COLO668 (cell line): ENCODE data around the gene MEIS2.
A peak's percentile ranks its signal among the peaks of the same experiment; 100 is the strongest.

Experiments used
- DNase-seq: peaks from one replicate; lab custom pipeline; 2025; ENCODE audit not compliant: unreplicated experiment; lab: John Stamatoyannopoulos, UW

MEIS2 gene

GRCh38 chr15:36882056-36882455 lies 218.3 kb downstream of the MEIS2 start:
- DNase-seq: no peak

DNA sequence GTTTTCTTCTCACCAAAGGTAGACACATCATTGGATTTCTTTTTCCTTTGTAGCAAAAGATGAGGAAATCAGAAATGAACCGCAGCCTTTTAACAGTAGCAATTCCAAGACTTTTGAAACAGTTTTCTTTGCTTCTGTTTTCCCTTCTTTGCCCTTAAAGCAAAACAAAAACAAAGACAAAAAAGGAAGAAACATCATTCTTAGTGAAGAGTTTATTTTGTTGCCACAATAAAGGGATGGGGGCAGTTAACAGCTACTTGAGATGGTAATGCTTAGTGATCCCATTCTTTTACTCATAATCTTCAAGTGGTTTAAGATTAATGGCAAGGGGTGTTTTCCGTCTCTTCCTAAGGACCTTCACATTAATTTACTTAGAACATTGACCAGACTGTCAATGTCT lies 218.8 kb downstream of the MEIS2 start:
- no peak for DNase-seq

DNA sequence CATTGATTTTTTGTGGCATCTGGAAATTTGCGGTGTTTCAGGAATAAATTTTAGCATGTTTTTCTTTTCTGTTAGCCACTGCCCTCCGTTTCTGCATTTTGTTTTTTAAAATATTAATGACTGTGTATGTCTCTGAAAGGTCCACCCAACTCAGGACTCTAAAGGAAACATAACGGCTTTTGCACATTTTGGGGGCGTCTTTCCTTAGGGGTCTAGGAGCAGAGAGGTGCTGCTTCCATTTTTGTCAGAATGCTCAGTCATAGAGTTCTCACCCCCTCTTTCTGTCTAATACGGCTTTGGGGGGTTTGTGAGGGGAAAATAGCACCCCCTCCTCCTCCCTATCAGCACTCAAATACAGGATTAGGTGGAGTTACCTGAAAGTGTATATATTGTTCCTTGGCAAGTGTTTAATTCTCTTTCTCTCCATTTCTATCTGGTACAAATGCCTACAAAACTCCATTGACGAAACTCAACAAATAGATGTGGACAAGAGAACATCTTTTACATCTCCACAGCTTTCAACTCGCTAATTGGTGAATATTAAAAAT lies 219.4 kb downstream of the MEIS2 start:
- DNase-seq: no peak

DNA sequence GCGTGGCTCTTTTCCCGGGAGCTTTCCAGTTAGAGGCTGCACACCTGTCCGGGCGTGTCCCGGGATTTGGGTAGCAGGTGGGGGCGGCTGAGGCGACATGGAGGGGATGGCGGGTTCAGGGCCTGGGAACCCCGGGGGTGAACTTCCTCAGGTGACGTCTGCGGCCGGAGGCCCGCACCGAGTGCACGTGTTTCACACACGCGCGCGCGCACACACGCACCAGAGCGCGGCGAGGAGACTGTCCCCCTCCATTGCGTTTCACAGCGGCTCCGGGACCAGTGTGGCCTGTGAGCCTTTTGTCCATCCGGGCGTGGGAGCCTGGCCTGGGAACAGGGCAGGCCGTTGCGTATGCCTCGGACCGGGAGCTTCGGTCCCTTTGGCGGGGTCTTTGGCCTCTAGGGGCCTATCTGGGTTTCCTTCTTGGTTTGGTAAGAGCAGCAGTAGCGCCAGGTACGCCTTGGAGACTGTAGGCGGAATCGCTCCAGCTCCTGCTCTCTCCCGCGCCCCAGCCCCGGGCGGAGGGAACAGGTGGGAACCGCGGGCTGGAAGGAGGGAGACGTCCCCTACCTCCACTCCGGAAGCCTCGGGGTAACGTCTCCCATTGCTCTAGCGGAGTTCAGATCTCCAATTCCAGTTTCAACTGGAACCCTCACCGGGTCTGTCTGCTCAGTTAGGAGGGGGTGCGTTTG lies 220.0 kb downstream of the MEIS2 start:
- DNase-seq: no peak

GRCh38 chr15:36879568-36880222 lies 220.7 kb downstream of the MEIS2 start:
- DNase-seq: no peak

DNA sequence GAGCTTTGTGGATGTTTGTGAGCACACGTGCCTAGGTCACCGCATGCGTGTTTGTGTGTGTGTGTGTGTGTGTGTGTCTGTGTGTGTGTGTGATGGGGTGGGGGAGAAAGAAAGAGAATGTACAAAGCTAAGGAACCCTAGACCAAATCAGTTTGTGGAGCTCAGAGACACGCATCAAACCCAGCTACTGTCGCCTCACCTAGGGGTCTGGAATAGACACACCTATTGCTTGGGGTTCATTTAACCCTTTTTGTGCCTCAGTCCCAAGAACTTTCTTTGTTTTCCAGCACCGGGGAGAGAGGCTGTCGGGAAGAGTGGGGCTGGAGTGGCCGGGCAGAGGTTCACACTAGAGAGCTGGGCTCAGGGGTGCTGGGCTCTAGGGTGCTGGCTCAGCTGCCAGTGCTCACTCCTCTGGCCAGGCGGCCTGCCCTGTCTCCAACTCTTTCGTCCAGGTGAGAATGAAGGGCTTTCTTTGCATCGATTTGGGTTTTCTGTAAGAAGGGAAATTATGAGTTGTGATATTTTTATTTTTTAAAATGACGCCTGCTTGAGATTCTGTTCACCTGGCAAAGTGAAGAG lies 221.6 kb downstream of the MEIS2 start:
- DNase-seq: no peak

- DNase-seq: no peak
These were observed 222.3 kb downstream of the MEIS2 start for GRCh38 chr15:36877796-36878683.

GRCh38 chr15:36877294-36877693 lies 223.1 kb downstream of the MEIS2 start:
- no peak for DNase-seq

GRCh38 chr15:36875740-36876334 lies 224.5 kb downstream of the MEIS2 start:
- no peak for DNase-seq

GRCh38 chr15:36874930-36875329 lies 225.4 kb downstream of the MEIS2 start:
- no peak for DNase-seq

DNA sequence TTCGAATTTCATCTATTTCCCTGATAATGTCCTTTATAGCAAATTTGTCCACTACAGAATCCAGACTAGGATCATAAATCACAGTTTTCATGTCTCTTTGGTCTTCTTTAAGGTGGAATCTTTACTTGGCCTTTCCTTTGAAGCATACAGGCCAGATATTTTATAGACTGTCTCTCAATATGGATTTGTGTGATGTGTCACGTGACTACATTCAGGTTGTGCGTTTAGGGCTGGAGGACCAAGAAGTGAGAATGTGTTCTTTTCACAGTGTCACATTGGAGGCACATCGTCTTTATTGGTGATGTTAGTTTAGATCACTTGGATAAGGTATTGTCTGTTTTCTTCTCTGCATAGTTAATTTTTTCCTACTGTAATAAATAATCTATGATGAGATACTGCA lies 232.9 kb downstream of the MEIS2 start:
- no peak for DNase-seq

GRCh38 chr15:36866896-36867295 lies 233.5 kb downstream of the MEIS2 start:
- no peak for DNase-seq

GRCh38 chr15:36863570-36863969 lies 236.8 kb downstream of the MEIS2 start:
- no peak for DNase-seq

GRCh38 chr15:36860792-36861191 lies 239.6 kb downstream of the MEIS2 start:
- DNase-seq: no peak

GRCh38 chr15:36858423-36858822 lies 241.9 kb downstream of the MEIS2 start:
- DNase-seq: no peak

GRCh38 chr15:36856339-36856973 lies 243.9 kb downstream of the MEIS2 start:
- no peak for DNase-seq

DNA sequence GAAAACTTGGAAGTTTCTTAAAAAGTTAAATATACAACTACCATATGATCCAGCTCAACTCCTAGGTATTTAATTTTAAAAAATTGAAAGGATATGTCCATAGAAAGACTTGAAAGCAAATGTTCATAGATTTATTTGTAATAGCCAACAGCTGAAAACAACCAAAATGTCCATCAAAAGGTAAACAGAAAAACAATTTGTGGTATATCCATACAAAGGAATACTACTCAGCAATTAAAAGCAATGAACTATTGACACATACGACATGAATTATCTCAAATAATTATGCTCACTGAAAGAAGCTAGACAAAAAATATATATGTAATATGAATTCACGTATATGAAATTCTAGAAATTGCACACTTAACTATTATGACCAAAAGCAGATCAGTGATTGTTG lies 249.5 kb downstream of the MEIS2 start:
- DNase-seq: no peak

GRCh38 chr15:36845270-36845669 lies 255.1 kb downstream of the MEIS2 start:
- no peak for DNase-seq

GRCh38 chr15:36844534-36844998 lies 255.8 kb downstream of the MEIS2 start:
- peak; percentile 14 for DNase-seq

DNA sequence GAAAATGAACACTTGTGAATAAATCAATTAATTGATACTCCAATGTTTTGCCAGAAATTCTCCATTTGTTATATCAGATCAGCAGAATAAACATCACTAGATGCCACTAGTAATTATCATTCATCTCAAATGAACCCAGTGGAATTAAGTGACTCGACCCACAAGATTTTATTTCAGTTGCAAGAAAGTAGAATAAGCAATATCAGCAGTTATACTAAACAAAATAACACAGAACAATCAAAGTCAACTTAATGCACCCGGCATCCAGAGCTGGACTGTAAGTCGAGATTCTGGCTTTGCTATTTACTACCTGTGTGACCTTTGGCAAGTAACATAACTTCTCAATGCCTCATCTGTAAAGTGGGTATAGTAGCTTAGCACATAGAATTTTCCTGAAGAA lies 256.5 kb downstream of the MEIS2 start:
- DNase-seq: no peak
